ENCODE results near the gene TCHP.
A peak's percentile ranks its signal among the peaks of the same experiment; 100 is the strongest.

TCHP gene

GRCh38 chr12:109931143-109931542 lies 31.1 kb downstream of the TCHP start:
- DNase-seq: no peak

DNA sequence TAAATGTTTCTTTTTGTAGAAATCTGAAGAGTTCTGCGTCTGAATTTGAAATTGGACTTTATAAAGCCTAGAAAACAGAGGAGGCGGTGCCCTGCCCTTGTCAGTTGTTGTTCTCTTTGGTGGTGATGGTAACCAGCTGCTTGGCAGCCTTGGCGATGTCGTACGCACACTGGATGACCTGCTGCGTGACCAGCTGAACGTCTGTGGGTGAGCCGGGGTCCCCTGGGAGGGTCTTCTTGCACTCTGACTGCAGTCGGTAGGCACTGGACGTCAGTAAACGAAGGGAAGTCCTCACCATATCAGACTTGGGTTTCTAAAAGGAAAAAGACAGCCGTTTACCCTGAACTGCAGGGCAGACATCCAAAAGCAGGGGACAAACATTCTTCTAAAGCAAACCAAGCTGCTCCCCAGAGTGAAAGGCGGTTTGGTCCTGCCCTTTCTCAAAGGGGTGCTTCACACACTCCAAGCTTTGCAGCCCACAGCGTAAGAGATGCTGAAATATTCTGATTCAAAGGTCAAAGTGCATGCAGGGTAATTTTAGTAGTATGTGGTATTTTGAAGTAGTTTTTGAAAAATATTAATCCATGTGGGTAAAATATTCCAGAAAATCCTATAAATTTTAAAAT lies 32.9 kb downstream of the TCHP start:
- DNase-seq: peak in 4 of 56 donors; percentile 12 to 34 (median 28)

DNA sequence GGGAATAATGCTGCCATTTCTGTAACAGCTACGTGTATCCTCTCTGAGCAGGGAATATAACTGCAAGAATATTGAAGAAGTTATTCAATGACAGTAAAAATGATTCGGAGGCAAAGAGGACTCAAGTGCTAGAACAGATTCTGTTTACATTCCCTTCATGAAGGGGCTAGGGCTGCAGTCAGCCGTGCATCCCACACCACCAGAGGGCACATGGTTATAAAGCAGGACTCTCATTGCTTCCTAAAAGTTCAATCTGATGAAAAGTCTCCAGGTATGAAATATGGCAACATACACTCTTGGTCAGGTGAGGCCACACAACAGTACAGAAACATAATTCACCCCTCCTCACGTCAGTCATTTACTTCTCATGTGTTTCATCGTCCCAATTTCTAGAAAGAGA lies 34.0 kb downstream of the TCHP start:
- no peak for DNase-seq

- no peak for DNase-seq
Measured at GRCh38 chr12:109937371-109937770, 37.3 kb downstream of the TCHP start.

GRCh38 chr12:109938947-109939346 lies 38.9 kb downstream of the TCHP start:
- DNase-seq: no peak

DNA sequence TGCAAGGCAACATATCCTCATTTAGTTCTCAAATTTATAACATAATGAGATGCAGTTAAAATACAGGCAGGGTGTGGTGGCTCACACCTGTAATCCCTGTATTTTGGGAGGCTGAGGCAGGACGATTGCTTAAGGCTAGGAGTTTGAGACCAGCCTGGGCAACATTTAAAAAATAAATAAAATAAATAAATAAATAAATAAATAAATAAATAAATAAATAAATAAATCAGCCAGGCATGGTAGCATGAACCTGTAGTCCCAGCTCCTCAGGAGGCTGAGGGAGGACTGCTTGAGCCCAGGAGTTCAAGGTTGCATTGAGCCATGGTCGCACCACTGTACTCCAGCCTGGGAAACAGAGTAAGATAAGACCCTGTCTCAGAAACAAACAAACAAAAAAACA lies 39.4 kb downstream of the TCHP start:
- DNase-seq: no peak

DNA sequence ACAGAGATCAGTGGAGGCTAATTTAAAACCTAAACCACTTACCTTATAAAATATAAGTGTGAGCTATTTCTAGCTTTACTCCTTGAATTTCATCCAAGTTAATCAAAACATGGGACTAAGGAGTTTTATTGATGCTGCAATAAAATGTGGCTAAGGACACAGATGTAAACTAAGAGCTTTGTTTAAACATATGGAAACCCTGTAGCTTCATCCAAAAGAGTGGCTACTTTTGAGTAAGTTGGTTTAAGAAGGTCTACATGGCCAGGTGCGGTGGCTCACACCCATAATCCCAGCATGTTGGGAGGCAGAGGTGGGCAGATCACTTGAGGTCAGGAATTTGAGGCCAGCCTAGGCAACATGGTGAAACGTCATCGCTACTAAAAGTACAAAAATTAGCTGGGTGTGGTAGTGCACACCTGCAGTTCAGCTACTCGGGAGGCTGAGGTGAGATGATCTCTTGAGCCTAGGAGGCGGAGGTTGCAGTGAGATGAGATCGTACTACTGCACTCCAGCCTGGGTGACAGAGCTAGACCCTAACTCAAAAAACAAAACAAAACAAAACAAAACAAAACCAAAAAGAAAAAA lies 40.4 kb downstream of the TCHP start:
- DNase-seq: no peak

DNA sequence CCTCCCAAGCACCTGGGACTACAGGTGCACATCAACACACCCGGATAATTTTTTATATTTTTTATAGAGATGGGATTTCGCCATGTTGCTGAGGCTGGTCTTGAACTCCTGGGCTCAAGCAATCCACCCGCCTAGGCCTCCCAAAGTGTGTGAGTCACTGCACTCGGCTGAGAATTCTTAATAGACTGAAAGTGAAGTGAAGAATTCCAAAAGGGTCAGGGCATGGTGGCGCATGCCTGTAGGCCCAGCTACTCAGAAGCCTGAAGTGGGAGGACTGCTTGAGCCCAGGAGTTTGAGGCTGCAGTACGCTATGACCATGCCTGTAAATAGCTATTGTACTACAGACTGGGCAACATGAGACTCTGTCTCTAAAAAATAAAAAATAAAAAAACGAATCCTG lies 43.7 kb downstream of the TCHP start:
- DNase-seq: no peak

- DNase-seq: peak in 10 of 56 donors; percentile 10 to 39 (median 22)
Measured at GRCh38 chr12:109944561-109945359, 44.7 kb downstream of the TCHP start.

- peak in 4 of 56 donors; percentile 9 to 39 (median 12) for DNase-seq
Measured at GRCh38 chr12:109946505-109946904, 46.4 kb downstream of the TCHP start.

- no peak for DNase-seq
Measured at GRCh38 chr12:109946913-109947312, 46.8 kb downstream of the TCHP start.

GRCh38 chr12:109947521-109947920 lies 47.4 kb downstream of the TCHP start:
- no peak for DNase-seq

GRCh38 chr12:109948368-109948767 lies 48.3 kb downstream of the TCHP start:
- no peak for DNase-seq

DNA sequence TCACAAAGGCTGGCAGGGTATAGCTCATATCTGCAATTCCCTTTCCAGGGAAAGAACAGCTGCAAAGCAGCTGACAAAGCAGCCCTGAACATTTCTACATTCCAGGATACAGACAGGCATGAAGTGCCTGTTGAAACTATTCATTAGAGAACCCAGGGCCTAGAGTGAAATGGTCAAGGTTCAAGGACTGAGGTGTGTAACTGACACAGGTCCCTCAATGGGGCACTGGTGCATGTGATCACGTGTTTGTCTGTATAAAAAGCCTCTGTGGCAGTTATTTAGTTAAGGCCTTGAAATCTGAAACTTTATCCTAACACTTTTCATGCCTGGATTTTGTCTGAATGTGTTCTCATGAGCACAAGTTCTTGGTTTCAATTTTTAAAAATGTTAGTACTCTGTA lies 49.0 kb downstream of the TCHP start:
- DNase-seq: no peak

DNA sequence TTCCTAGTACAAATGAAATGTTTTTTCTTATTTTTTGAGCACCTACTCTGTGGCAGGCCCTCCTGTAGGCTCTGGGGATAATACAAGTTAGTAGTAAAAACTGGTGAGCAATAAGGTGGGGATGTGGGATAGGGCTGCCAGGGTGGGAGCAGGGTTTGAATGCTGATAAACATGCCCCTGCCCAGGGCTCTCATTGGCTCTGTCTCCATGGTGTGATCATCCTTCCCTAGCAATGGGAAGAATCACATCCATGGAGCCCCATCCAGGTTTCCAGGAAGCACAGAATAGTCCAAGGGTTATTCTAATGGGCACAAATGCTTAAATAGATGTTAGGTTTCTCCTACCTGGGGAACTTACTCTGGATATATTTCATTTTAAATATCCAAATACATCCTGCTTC lies 50.6 kb downstream of the TCHP start:
- DNase-seq: no peak

GRCh38 chr12:109951136-109951535 lies 51.1 kb downstream of the TCHP start:
- no peak for DNase-seq

GRCh38 chr12:109951751-109952150 lies 51.7 kb downstream of the TCHP start:
- DNase-seq: peak in 1 of 56 donors; percentile 17

- peak in 2 of 56 donors; percentile 12 to 38 for DNase-seq
Measured at GRCh38 chr12:109952160-109952858, 52.2 kb downstream of the TCHP start.

DNA sequence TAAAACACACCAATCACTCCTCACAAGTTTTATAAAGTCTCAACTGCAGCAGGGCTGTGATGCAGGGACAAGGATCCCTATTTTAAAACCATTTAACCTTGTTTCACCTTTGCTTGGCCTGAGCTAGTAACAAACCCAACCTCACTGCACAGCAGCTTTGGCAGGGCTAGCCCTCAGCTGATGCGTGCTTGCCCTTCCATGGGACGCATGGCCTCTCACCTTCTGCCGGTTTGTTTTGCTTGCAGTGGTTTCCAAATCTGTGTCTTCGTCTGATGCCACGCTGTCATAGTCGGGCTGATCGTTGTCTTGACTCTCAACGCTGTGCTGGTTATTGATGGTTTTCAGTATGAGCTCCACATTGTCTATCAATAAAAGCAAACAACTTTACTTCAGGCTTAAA lies 52.8 kb downstream of the TCHP start:
- no peak for DNase-seq

DNA sequence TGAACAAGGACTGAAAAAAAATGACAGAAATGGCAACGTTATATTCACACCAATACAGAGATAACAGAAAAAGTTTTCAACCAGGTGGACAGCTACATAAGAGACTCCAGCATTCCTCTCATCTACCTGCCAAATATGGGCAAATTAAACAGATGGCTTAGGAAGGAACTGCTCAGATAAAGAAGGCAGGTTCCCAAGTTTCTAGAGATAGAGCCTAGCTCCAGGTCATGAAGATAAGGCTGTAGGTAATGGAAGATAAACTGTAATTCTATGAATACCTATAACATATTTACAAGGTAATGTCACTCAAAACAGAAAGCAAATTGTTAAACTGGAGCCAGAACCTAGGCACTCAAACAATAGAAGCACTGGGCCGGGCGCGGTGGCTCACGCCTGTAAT lies 53.6 kb downstream of the TCHP start:
- DNase-seq: no peak

DNA sequence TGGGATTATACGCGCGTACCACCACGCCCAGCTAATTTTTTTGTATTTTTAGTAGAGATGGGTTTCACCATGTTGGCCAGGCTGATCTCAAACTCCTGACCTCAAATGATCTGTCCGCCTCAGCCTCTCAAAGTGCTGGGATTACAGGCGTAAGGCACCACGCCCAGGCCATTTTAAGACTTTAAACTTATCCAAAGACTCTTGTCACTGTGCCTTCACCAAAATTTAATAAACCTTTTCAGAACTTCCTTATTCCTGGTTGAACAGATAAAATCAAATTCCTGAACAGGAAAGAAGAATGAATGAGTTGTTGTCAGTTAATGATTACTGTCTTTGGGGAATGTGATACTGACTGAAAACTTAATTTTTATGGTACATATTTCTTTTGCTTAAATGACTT lies 58.3 kb downstream of the TCHP start:
- no peak for DNase-seq
